ENCODE data around the gene LAMA5. TPM values are rescaled to one million over a fixed set of nuclear protein-coding genes. Genes with fewer than 3 reads are reported as not detected.

LAMA5 gene
- total RNA-seq, 1 donor from 2014 or later = 240 TPM

- TF ChIP-seq, protein P1, sequence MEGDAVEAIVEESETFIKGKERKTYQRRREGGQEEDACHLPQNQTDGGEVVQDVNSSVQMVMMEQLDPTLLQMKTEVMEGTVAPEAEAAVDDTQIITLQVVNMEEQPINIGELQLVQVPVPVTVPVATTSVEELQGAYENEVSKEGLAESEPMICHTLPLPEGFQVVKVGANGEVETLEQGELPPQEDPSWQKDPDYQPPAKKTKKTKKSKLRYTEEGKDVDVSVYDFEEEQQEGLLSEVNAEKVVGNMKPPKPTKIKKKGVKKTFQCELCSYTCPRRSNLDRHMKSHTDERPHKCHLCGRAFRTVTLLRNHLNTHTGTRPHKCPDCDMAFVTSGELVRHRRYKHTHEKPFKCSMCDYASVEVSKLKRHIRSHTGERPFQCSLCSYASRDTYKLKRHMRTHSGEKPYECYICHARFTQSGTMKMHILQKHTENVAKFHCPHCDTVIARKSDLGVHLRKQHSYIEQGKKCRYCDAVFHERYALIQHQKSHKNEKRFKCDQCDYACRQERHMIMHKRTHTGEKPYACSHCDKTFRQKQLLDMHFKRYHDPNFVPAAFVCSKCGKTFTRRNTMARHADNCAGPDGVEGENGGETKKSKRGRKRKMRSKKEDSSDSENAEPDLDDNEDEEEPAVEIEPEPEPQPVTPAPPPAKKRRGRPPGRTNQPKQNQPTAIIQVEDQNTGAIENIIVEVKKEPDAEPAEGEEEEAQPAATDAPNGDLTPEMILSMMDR (conservative IDR thresholded peaks at IDR 0.05; ENCODE audit: low read depth, low read length) = peak; percentile 15
- no peak overlapping the region for H3K4me3 ChIP-seq (ENCODE audit: low read depth, low read length)
- DNase-seq (ENCODE audit: low read depth) = no peak
These were observed 3.9 kb downstream of the LAMA5 start for GRCh38 chr20:62362991-62363919.

GRCh38 chr20:62362590-62362940 is 4.5 kb downstream of the LAMA5 start:
- no peak for DNase-seq (ENCODE audit: low read depth)
- no peak overlapping the region for H3K4me3 ChIP-seq (ENCODE audit: low read depth, low read length)
- TF ChIP-seq, protein P1 (conservative IDR thresholded peaks at IDR 0.05; ENCODE audit: low read depth, low read length) = no peak

DNA sequence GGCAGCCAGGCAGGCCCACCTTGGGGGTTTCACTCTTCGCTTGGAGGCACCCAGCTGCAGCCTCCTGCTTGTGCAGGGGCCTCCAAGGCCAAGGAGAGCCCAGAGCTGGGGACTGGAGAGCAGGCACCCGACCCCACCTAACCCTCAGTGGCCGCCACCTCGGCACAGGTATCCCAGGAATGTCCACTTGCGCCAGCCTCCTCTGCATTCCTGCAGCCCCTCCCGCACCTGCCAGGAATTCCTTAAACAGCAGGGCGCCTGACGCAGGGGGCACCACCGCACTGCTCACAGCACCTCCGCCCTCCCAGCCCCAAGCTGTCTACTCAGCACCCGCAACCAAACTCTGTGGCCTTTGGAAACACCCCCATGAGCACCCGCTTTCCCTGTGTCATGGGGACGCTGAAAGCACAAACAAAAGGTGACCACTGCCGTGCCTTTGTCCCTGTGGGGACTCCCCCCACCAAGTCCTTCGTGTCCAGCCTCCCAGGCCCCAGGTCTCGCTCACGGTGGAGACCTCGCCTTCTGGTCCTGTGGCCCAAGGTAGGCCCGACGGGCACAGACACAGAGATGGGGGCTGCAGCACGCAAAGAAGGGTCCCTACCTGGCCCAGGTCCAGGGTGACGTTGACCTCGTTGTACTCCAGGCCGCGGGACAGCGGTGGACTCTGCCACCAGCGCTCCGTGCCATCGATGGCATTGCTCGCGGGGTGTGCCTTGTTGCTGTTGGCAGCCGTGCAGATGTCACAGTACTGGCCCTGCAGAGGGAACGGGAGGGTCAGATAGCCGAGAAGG is 5.1 kb downstream of the LAMA5 start:
- TF ChIP-seq, protein P1 (conservative IDR thresholded peaks at IDR 0.05; ENCODE audit: low read depth, low read length) = no peak
- DNase-seq (ENCODE audit: low read depth) = no peak
- no peak overlapping the region for H3K4me3 ChIP-seq (ENCODE audit: low read depth, low read length)

GRCh38 chr20:62360854-62361798 is 6.0 kb downstream of the LAMA5 start:
- no peak overlapping the region for H3K4me3 ChIP-seq (ENCODE audit: low read depth, low read length)
- TF ChIP-seq, protein P1 (conservative IDR thresholded peaks at IDR 0.05; ENCODE audit: low read depth, low read length) = no peak
- DNase-seq (ENCODE audit: low read depth) = no peak

DNA sequence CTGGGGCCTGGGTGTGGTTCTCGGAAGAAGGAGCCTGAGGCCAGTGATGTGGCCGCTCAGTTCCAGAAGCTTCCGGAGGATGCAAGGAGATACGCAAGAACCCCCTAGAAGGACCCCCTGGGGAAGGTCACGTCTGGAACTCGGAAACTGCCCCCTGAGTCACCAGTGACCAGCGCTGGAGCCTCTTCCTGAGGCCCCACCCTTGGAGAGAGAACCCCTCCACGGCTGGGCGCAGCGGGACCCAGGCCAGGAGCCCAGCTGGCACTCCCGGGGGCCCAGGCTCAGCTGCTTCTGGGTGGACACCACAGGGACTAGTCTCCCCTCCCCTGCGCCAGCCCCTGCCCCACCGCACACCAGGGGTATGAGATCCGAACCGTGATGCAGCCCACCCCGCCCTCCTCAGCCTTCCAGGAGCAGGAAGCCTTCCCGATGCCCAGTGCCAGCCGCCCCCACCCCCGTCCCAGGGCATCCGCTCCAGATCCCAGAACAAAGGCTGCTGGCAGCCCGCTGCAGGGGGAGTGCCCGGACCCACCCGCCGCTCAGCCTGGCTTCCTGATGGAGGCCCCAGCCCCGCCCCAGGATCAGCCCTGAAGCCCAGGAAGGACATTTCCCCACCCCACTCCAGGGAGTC is 7.5 kb downstream of the LAMA5 start:
- TF ChIP-seq, protein P1 (conservative IDR thresholded peaks at IDR 0.05; ENCODE audit: low read depth, low read length) = no peak
- no peak for DNase-seq (ENCODE audit: low read depth)
- peak overlapping the region; percentile 7 for H3K4me3 ChIP-seq (ENCODE audit: low read depth, low read length)

GRCh38 chr20:62359043-62359490 is 8.0 kb downstream of the LAMA5 start:
- TF ChIP-seq, protein P1 (conservative IDR thresholded peaks at IDR 0.05; ENCODE audit: low read depth, low read length) = no peak
- peak overlapping the region; percentile 7 for H3K4me3 ChIP-seq (ENCODE audit: low read depth, low read length)
- no peak for DNase-seq (ENCODE audit: low read depth)

Data from epithelial cell of proximal tubule (primary cell).